Neural cell (in vitro differentiated cells): Measurements from ENCODE around the gene PKP1.

Experiments
- EP300 ChIP-seq: fragments of 450-650 bp; conservative IDR thresholded peaks from 2 replicates; pipeline ENCODE4 v1.6.1; 2014; ENCODE audit warnings: antibody characterized with exemption, mild to moderate bottlenecking, moderate library complexity; ENCODE audit not compliant: poor library complexity, severe bottlenecking
- EZH2 ChIP-seq: fragments of 200-600, 300-800 bp; shearing (Covaris generic), sonication (generic); IDR thresholded peaks from 2 replicates; pipeline ENCODE4 v1.6.1; 2014; ENCODE audit warnings: antibody characterized with exemption, low read length, borderline replicate concordance, mild to moderate bottlenecking; ENCODE audit not compliant: insufficient read depth, poor library complexity, severe bottlenecking
- MXI1 ChIP-seq: fragments of 450-650 bp; conservative IDR thresholded peaks from 2 replicates; pipeline ENCODE4 v1.6.1; 2014; ENCODE audit warnings: antibody characterized with exemption, mild to moderate bottlenecking; ENCODE audit not compliant: poor library complexity, severe bottlenecking
- POLR2AphosphoS5 ChIP-seq: IDR thresholded peaks from 2 replicates; pipeline ENCODE4 v1.6.1; 2012
- RAD21 ChIP-seq: fragments of 450-650 bp; conservative IDR thresholded peaks from 2 replicates; pipeline ENCODE4 v1.6.1; 2014; ENCODE audit warnings: antibody characterized with exemption, mild to moderate bottlenecking, moderate library complexity
- SMC3 ChIP-seq: fragments of 450-650 bp; conservative IDR thresholded peaks from 2 replicates; pipeline ENCODE4 v1.6.1; 2014; ENCODE audit warnings: antibody characterized with exemption, mild to moderate bottlenecking, moderate library complexity; ENCODE audit not compliant: poor library complexity
- TAF1 ChIP-seq: IDR thresholded peaks from 2 replicates; pipeline ENCODE4 v1.6.1; 2012; ENCODE audit warnings: low read depth
- TF ChIP-seq, protein P1 (sequence below): fragments of 450-650 bp; IDR thresholded peaks from 2 replicates; pipeline ENCODE4 v1.5.1; 2014; ENCODE audit warnings: antibody characterized with exemption, mild to moderate bottlenecking, moderate library complexity; ENCODE audit not compliant: poor library complexity, severe bottlenecking
- TF ChIP-seq, protein P2 (sequence below): IDR thresholded peaks from 2 replicates; pipeline ENCODE4 v1.6.1; 2012; ENCODE audit warnings: borderline replicate concordance

DNA sequence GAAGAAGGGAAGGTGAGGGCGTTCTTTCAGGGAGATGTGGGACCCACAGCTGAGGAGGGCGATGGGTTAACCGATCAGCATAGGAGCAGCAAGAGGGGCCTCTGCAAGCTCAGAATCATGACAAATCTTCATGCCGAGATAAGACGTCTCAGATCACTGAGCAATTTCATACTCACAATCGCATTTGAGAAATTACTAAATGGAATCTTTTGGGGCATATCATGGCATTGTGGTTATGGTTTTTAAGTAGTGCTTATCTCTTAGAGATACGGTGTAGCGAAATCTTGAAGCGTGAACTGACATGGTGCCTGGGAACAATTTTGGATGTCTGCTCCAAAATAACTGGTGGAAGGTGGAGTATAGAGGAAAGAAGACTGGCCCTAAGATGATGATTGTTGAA, 88.0 kb downstream of the PKP1 start:
- no peak for TF ChIP-seq POLR2AphosphoS5
- TF ChIP-seq, protein P1, sequence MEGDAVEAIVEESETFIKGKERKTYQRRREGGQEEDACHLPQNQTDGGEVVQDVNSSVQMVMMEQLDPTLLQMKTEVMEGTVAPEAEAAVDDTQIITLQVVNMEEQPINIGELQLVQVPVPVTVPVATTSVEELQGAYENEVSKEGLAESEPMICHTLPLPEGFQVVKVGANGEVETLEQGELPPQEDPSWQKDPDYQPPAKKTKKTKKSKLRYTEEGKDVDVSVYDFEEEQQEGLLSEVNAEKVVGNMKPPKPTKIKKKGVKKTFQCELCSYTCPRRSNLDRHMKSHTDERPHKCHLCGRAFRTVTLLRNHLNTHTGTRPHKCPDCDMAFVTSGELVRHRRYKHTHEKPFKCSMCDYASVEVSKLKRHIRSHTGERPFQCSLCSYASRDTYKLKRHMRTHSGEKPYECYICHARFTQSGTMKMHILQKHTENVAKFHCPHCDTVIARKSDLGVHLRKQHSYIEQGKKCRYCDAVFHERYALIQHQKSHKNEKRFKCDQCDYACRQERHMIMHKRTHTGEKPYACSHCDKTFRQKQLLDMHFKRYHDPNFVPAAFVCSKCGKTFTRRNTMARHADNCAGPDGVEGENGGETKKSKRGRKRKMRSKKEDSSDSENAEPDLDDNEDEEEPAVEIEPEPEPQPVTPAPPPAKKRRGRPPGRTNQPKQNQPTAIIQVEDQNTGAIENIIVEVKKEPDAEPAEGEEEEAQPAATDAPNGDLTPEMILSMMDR = no peak
- no peak for TF ChIP-seq EZH2
- no peak for TF ChIP-seq TAF1
- no peak for TF ChIP-seq MXI1
- no peak for TF ChIP-seq EP300
- TF ChIP-seq RAD21 = no peak
- TF ChIP-seq SMC3 = no peak
- TF ChIP-seq, protein P2, sequence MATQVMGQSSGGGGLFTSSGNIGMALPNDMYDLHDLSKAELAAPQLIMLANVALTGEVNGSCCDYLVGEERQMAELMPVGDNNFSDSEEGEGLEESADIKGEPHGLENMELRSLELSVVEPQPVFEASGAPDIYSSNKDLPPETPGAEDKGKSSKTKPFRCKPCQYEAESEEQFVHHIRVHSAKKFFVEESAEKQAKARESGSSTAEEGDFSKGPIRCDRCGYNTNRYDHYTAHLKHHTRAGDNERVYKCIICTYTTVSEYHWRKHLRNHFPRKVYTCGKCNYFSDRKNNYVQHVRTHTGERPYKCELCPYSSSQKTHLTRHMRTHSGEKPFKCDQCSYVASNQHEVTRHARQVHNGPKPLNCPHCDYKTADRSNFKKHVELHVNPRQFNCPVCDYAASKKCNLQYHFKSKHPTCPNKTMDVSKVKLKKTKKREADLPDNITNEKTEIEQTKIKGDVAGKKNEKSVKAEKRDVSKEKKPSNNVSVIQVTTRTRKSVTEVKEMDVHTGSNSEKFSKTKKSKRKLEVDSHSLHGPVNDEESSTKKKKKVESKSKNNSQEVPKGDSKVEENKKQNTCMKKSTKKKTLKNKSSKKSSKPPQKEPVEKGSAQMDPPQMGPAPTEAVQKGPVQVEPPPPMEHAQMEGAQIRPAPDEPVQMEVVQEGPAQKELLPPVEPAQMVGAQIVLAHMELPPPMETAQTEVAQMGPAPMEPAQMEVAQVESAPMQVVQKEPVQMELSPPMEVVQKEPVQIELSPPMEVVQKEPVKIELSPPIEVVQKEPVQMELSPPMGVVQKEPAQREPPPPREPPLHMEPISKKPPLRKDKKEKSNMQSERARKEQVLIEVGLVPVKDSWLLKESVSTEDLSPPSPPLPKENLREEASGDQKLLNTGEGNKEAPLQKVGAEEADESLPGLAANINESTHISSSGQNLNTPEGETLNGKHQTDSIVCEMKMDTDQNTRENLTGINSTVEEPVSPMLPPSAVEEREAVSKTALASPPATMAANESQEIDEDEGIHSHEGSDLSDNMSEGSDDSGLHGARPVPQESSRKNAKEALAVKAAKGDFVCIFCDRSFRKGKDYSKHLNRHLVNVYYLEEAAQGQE = no peak
